ENCODE data around the gene MADCAM1. TPM values are rescaled to one million over a fixed set of nuclear protein-coding genes. Genes with fewer than 3 reads are reported as not detected.

The MADCAM1 gene
- total and polyA plus RNA-seq, 2 of the 8 experiments (the other 6 are each of a cell fraction or from before 2014, with no cell fraction given): 2.3 to 3.0 TPM

GRCh38 chr19:506404-507285 lies 10.4 kb downstream of the MADCAM1 start (continued):
- TF ChIP-seq CHD1 (IDR thresholded peaks at IDR 0.05; ENCODE audit: low read depth, low read length): no peak
- peak in 1 of 2 experiments; percentile 49; a peak in 1 of 3 replicates for TF ChIP-seq EP300 (IDR thresholded peaks at IDR 0.05; ENCODE audit: borderline replicate concordance in 1 of 2, low read depth in 2 of 2, low read length in 2 of 2)
- TF ChIP-seq ATF2 (IDR thresholded peaks at IDR 0.05; ENCODE audit: low read length): no peak
- TF ChIP-seq BRCA1 (IDR thresholded peaks at IDR 0.05; ENCODE audit: low read depth, low read length): no peak
- no peak for TF ChIP-seq KDM4A (IDR thresholded peaks at IDR 0.05; ENCODE audit: low read depth, low read length, severe bottlenecking)
- no peak for TF ChIP-seq FOSL1 (IDR thresholded peaks at IDR 0.05; ENCODE audit: insufficient read depth, low read depth, low read length)
- peak; percentile 82 for TF ChIP-seq TAF7 (optimal IDR thresholded peaks at IDR 0.05; ENCODE audit: borderline replicate concordance, low read depth, low read length)
- no peak for TF ChIP-seq BCL11A (IDR thresholded peaks at IDR 0.05; ENCODE audit: low read depth in 2 of 2, low read length in 2 of 2)
- TF ChIP-seq ZNF274 (IDR thresholded peaks at IDR 0.05; ENCODE audit: borderline replicate concordance, extremely low read depth, low read length): no peak
- TF ChIP-seq CEBPB (IDR thresholded peaks at IDR 0.05; ENCODE audit: low read depth, low read length): no peak
- TF ChIP-seq POLR2AphosphoS5 (IDR thresholded peaks at IDR 0.05; ENCODE audit: low read depth, low read length): peak; percentile 50; the same call in 1 of the 2 replicates
- TF ChIP-seq CBX8 (IDR thresholded peaks at IDR 0.05; ENCODE audit: borderline replicate concordance, low read depth, low read length): no peak
- TF ChIP-seq CTBP2 (IDR thresholded peaks at IDR 0.05; ENCODE audit: borderline replicate concordance, insufficient read depth, insufficient read length, low read length): no peak
- TF ChIP-seq JUN (IDR thresholded peaks at IDR 0.05; ENCODE audit: low read depth, low read length): no peak
- TF ChIP-seq EGR1 (IDR thresholded peaks at IDR 0.05; ENCODE audit: borderline replicate concordance, low read depth, low read length): no peak
- no peak for TF ChIP-seq SP4 (IDR thresholded peaks at IDR 0.05; ENCODE audit: low read length)
- no peak for TF ChIP-seq RFX5 (IDR thresholded peaks at IDR 0.05; ENCODE audit: borderline replicate concordance, low read depth, low read length)
- no peak for TF ChIP-seq KDM1A (IDR thresholded peaks at IDR 0.05; ENCODE audit: borderline replicate concordance, low read length)
- TF ChIP-seq RAD21 (IDR thresholded peaks at IDR 0.05 in 1 of 2, conservative IDR thresholded peaks at IDR 0.05 in 1 of 2; ENCODE audit: low read depth in 2 of 2, low read length in 2 of 2): peak; percentile 57 to 66
- no peak for TF ChIP-seq ASH2L (IDR thresholded peaks at IDR 0.05; ENCODE audit: low read length)
